LNCaP clone FGC (cell line): Measurements from ENCODE around the gene TXNRD1.

Experiments used
- DNase-seq: peaks from one replicate; pipeline ENCODE4 v3.0.0-alpha.2; 2011; ENCODE audit warnings: low read depth
- H3K4me3 ChIP-seq: 2 replicates; pipeline ENCODE4 v1.5.1; 2011; ENCODE audit warnings: mild to moderate bottlenecking, low read depth, low read length, control low read depth
- TF ChIP-seq, protein P1 (sequence below): IDR thresholded peaks from 2 replicates; pipeline ENCODE4 v1.5.1; 2012; ENCODE audit warnings: mild to moderate bottlenecking; ENCODE audit not compliant: control insufficient read depth, insufficient read depth; ENCODE audit errors: extremely low read depth

Gene TXNRD1

DNA sequence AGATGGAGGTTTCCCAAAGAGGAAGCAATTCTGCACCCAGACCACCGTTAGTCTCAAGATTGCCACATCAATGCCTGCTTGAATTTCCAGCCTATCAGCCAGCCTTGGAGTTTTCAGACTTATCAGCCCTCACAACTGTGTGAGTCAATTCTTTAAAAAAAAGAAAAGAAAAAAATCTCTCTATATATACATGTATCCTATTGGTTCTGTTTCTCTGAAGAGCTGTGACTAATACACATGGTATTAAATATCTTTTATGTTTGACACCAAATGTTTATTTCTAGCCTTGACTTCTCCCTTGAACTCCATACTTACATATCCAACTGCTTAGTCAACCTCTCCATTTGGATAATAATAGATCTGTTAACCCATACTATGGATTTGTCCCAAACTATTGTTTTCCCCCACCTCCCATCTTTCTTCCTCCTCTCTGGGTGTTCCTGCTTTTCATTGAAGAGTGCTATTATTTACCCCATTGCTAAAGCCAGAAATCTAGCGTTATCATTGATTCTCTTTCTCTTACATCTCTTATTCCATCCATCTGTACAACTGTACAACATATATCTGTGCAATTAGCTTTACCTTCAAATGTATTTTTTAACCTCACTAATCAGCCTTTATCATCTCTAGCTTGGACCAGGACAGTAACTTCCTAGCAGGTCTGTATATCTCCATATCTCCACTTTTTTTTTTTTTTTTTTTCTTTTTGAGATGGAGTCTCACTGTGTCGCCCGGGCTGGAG, 65.3 kb downstream of the TXNRD1 start:
- no peak for DNase-seq
- no peak overlapping the region for H3K4me3 ChIP-seq
- TF ChIP-seq, protein P1, sequence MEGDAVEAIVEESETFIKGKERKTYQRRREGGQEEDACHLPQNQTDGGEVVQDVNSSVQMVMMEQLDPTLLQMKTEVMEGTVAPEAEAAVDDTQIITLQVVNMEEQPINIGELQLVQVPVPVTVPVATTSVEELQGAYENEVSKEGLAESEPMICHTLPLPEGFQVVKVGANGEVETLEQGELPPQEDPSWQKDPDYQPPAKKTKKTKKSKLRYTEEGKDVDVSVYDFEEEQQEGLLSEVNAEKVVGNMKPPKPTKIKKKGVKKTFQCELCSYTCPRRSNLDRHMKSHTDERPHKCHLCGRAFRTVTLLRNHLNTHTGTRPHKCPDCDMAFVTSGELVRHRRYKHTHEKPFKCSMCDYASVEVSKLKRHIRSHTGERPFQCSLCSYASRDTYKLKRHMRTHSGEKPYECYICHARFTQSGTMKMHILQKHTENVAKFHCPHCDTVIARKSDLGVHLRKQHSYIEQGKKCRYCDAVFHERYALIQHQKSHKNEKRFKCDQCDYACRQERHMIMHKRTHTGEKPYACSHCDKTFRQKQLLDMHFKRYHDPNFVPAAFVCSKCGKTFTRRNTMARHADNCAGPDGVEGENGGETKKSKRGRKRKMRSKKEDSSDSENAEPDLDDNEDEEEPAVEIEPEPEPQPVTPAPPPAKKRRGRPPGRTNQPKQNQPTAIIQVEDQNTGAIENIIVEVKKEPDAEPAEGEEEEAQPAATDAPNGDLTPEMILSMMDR = no peak

DNA sequence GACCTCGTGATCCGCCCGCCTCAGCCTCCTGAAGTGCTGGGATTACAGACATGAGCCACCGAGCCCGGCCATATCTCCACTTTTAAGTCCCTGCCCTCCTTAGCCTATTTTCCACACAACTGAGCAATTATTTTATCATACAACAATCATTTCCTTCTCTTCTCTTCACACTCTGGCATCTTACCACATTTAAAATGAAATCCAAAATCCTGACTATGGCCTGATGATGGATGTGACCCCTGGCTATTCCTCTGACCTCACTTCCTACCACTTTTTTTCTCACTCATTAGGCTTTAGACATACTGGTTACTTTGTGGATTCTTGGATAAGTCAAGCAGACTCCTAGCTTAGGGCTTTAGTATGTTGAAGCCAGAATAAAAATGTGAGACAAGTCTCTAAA, 66.1 kb downstream of the TXNRD1 start:
- no peak overlapping the region for H3K4me3 ChIP-seq
- TF ChIP-seq, protein P1 = no peak
- DNase-seq = no peak

DNA sequence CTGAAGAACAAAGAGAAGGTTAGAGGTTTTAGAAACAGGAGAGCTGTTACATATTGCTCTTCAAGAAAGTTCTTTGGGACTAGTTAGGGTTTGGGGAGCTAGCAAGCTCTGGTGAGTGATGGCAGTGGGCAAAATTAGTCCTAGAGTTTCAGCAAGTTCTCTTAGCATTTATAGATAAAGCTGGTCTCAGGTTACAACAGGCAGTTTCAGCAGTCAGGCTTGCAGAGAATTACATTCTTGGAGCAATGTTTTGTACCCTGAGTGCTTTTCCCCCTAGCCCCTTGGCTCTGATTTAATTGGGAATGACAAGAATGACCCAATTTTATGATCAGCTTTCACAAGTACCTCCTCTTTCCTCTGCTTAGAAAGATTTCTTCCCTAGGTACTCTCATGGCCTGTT, 66.5 kb downstream of the TXNRD1 start:
- TF ChIP-seq, protein P1 = no peak
- H3K4me3 ChIP-seq = no peak overlapping the region
- DNase-seq = no peak

DNA sequence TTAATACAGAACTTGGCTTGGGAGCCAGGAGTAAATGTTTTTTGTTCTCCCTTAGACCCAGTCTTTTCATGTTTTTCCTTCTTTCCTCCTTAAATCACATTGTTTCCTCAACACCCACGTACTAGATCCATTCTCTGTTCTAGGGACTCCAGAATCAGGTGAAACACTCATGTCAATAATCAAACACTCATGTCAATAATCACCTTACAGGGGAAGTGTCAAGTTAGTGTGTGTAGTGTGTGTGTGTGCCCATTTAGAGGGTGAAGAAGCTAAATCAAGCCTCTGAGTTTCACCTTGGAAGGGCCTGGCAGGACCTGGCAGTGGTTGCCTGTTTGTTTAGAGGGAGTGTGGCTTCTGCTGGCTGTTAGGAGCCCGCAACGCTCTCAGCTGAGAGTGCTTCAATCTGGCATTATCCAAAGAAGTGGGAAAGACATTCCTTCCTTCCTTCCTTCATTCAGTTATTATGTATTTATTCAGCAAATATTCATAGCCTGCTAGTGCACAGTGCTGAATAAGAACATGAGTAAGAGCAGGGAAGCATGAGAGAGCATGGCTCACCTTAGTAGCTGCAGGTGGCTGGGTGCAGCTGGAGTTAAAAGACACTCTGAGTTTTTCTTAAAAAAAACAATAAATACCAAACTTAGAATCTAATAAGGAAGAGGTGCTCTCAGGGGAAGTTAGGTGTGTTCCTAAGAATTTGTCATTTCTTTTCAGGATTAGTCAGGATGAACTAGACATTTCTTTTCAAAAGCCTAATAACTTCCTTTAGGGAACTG, 70.3 kb downstream of the TXNRD1 start:
- DNase-seq = no peak
- peak overlapping the region; percentile 83 for H3K4me3 ChIP-seq
- TF ChIP-seq, protein P1 = no peak

DNA sequence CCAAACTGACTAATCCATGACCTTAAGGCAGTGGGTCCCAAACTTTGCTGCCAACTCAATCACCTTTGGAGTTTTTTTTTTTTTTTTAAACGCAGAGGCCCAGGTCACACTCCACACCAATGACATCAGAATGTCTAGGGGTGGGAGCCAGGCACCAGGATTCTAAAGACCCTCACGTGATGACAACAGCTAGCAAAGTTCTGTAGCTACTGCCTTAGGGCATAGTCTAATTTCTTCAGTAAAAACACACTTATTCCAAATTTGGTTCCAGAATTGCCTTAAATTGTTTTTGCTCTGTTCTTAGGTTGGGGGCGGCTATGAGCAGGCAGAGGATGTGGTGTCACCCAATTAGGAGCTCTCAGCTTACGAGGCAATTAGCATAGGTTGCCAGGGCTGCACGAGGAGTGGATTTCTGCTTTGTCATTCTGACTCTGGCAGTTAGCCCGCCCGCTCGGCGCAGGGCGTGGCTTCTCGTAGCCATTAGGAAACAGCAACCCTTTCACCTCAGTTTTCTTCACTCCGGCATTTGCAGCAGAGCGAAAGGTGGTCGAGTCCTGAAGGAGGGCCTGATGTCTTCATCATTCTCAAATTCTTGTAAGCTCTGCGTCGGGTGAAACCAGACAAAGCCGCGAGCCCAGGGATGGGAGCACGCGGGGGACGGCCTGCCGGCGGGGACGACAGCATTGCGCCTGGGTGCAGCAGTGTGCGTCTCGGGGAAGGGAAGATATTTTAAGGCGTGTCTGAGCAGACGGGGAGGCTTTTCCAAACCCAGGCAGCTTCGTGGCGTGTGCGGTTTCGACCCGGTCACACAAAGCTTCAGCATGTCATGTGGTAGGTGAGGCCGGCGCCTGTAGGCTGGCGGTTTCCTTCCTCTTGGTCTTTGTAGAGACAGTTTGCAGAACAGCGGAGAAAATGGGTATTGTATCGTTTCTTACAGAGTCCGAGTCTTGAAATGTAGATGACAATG, 71.2 kb downstream of the TXNRD1 start:
- peak overlapping the region; percentile 83 for H3K4me3 ChIP-seq
- TF ChIP-seq, protein P1 = no peak
- DNase-seq = peak; percentile 94

DNA sequence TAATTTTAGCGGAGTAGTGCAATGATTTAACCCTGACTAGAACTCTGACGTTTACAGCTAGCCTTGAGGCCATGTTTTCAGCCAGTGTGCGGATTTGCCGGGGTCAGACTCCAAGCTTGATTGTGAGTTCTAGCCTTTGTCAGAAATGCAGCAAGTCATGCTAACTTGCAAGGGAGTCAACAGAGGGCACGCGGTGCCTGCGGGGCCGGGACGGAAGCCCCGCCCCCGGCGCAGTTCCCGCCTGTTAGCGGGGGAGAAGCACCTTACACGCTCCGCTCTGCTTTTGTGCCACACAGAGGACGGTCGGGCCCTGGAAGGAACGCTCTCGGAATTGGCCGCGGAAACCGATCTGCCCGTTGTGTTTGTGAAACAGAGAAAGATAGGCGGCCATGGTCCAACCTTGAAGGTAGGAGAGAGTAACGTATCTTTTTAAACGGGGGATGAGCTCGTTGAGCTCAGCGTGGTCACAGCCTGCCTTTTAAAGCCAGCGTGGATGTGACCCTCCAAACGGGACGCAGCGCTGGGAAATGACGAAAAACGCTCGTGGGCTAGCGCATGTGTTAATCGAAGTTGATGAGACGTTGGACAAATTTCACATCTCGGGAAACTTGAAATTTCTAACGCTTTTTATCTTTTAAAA, 73.2 kb downstream of the TXNRD1 start:
- H3K4me3 ChIP-seq = peak overlapping the region; percentile 83
- TF ChIP-seq, protein P1 = no peak
- DNase-seq = peak; percentile 85
